Muscle layer of duodenum (tissue), 2 donors: ENCODE results near the gene FAM227B.
A peak's percentile ranks its signal among the peaks of the same experiment; 100 is the strongest.

Experiments used
- H3K27ac ChIP-seq: one replicate; pipeline ENCODE4 v1.7.0; 2013; ENCODE audit warnings: mild to moderate bottlenecking, low read length
- H3K27me3 ChIP-seq: one replicate; pipeline ENCODE4 v1.7.0; 2013; ENCODE audit warnings: low read depth, mild to moderate bottlenecking, control low read depth, low read length
- H3K36me3 ChIP-seq, 2 donors: one replicate each; pipeline ENCODE4 v1.7.0; 2013; ENCODE audit warnings: low read length in 2 of 2, control low read depth in 1 of 2, mild to moderate bottlenecking in 1 of 2; ENCODE audit not compliant: insufficient read depth in 2 of 2, control insufficient read depth in 1 of 2
- H3K4me1 ChIP-seq, 2 donors: one replicate each; pipeline ENCODE4 v1.7.0; 2013; ENCODE audit warnings: low read length in 2 of 2, mild to moderate bottlenecking in 2 of 2, control low read depth in 1 of 2, moderate library complexity in 1 of 2; ENCODE audit not compliant: insufficient read depth in 2 of 2, control insufficient read depth in 1 of 2
- H3K4me3 ChIP-seq, 2 donors: one replicate each; pipeline ENCODE4 v1.7.0; 2013; ENCODE audit warnings: low read length in 2 of 2, low read depth in 1 of 2, mild to moderate bottlenecking in 1 of 2
- H3K9me3 ChIP-seq, 2 donors: one replicate each; pipeline ENCODE4 v1.7.0; 2013; ENCODE audit warnings: low read length in 2 of 2, control low read depth in 1 of 2, mild to moderate bottlenecking in 1 of 2; ENCODE audit not compliant: control insufficient read depth in 1 of 2
- donor health status: healthy.

Gene FAM227B

GRCh38 chr15:49467746-49468480, 152.7 kb downstream of the FAM227B start:
- peaks cover 0 to 9% of the 10 kb centered on the region in 2 donors for H3K4me1 ChIP-seq
- H3K4me3 ChIP-seq, result peak overlapping the region in 1 of 2 donors; percentile 9
- H3K27ac ChIP-seq, result no peak overlapping the region
- no peaks in the 10 kb centered on the region for H3K36me3 ChIP-seq
- H3K9me3 ChIP-seq, result no peaks in the 10 kb centered on the region
- no peaks in the 10 kb centered on the region for H3K27me3 ChIP-seq

- H3K27me3 ChIP-seq, result no peaks in the 10 kb centered on the region
- H3K36me3 ChIP-seq, result no peaks in the 10 kb centered on the region
- peaks cover 0 to 9% of the 10 kb centered on the region in 2 donors for H3K4me1 ChIP-seq
- peak overlapping the region; percentile 3 for H3K27ac ChIP-seq
- H3K4me3 ChIP-seq, result no peak overlapping the region
- H3K9me3 ChIP-seq, result no peaks in the 10 kb centered on the region
Observed at GRCh38 chr15:49466119-49466518, 154.5 kb downstream of the FAM227B start.

DNA sequence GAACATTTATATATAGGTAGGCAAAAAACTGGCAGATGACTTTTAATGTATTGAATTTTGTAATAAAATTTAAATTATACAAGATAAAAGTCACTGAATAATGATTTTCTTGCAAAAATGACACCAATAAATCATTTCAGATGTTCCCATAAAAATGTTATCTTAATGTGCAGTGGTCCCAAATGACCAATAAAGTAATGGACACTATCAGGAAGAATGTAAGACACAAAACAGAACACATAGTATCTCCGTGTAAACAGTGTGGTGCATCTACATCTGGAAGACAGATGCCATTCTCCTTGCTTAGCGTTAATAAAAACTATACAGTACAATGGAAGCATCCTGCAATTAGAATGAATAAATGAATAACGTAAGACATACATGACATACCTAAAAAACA, 156.1 kb downstream of the FAM227B start:
- no peaks in the 10 kb centered on the region for H3K27me3 ChIP-seq
- peaks cover 0 to 12% of the 10 kb centered on the region in 2 donors for H3K4me1 ChIP-seq
- no peak overlapping the region for H3K27ac ChIP-seq
- H3K36me3 ChIP-seq, result no peaks in the 10 kb centered on the region
- no peak overlapping the region for H3K4me3 ChIP-seq
- no peaks in the 10 kb centered on the region for H3K9me3 ChIP-seq

DNA sequence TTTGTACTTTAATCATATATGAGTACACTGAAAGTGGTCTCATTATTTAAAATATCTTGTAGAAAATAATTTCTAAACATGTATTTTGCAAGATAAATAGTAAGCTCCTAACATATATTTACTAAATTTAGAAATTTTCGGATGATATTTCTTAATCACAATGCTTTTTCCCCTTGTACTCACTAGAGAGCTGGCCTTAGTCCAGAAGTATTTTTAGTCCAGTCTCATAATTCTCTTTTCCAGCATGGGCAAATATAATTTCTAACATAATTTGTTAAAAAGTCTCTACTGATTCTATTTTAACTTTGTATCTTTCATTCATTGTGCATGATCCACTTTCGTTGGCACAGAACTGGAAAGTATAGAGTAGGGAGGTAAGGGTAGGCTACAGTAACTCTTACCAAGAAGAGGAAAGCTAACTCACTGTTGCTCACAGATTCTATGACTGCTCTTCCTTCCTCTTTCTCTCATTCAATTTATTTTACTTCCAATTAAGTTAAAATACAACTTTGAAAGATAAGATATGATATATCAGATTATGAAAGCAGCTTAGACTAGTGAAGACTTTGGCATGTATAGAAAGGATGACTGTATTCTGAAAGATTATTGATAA, 158.3 kb downstream of the FAM227B start:
- no peak overlapping the region for H3K4me3 ChIP-seq
- no peaks in the 10 kb centered on the region for H3K27me3 ChIP-seq
- H3K4me1 ChIP-seq, result peaks cover 0 to 12% of the 10 kb centered on the region in 2 donors
- no peak overlapping the region for H3K27ac ChIP-seq
- no peaks in the 10 kb centered on the region for H3K36me3 ChIP-seq
- H3K9me3 ChIP-seq, result no peaks in the 10 kb centered on the region

- peaks cover 0 to 17% of the 10 kb centered on the region in 2 donors for H3K4me1 ChIP-seq
- H3K4me3 ChIP-seq, result no peak overlapping the region
- H3K36me3 ChIP-seq, result no peaks in the 10 kb centered on the region
- no peaks in the 10 kb centered on the region for H3K9me3 ChIP-seq
- H3K27ac ChIP-seq, result no peak overlapping the region
- no peaks in the 10 kb centered on the region for H3K27me3 ChIP-seq
Observed at GRCh38 chr15:49460411-49460941, 160.1 kb downstream of the FAM227B start.

GRCh38 chr15:49458145-49458544, 162.5 kb downstream of the FAM227B start:
- peak overlapping the region; percentile 46 for H3K27ac ChIP-seq

DNA sequence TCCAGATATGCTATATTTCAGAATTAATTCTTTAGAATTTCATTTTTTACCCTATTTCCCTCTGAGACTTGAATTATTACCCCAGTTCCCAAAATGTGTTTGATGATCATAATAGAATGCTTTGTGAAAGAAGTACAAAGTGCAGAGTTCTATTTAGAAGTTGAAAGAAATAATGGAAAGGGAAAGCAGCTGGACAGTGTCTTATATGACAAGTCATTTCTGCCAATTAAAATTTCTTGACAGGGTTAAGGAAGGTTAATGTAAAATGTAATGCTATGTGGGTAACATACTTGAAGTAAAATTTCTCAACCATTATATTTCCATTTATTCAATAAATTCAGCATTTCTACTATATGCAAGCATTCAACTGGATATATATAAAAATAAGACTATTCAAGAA, 164.5 kb downstream of the FAM227B start:
- H3K27me3 ChIP-seq, result no peaks in the 10 kb centered on the region
- no peaks in the 10 kb centered on the region for H3K9me3 ChIP-seq
- H3K4me3 ChIP-seq, result no peak overlapping the region
- peak overlapping the region; percentile 10 for H3K27ac ChIP-seq
- no peaks in the 10 kb centered on the region for H3K36me3 ChIP-seq
- H3K4me1 ChIP-seq, result peaks cover 0 to 11% of the 10 kb centered on the region in 2 donors

More at GRCh38 chr15:49458145-49458544, 162.5 kb downstream of the FAM227B start:
- peaks cover 0 to 15% of the 10 kb centered on the region in 2 donors for H3K4me1 ChIP-seq
- H3K9me3 ChIP-seq, result no peaks in the 10 kb centered on the region
- H3K27me3 ChIP-seq, result no peaks in the 10 kb centered on the region
- no peak overlapping the region for H3K4me3 ChIP-seq
- H3K36me3 ChIP-seq, result no peaks in the 10 kb centered on the region

DNA sequence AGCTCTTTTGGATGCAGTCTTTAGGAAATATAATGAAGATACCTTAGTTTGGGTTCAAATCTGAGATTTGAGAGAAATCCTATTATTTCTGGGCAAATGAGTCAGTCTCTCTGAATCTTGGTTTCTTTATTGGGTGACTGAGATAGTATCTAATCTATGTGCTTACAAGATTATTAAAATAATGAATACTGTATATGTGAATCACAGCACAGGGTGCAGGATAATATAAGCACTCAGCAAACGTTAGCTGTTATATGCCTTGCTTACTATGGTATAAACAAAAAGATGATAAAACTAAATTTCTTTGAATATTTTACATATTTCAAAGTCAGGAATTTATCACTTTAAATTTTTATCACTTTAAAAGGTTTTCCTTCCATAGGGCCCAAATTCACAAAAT, 168.0 kb downstream of the FAM227B start:
- Histone ChIP-seq H3K4me3 (no peak overlapping the region), H3K4me1 (peaks cover 0 to 13% of the 10 kb centered on the region in 2 donors), H3K27ac (no peak overlapping the region), H3K27me3 (no peaks in the 10 kb centered on the region), H3K9me3 (no peaks in the 10 kb centered on the region), H3K36me3 (no peaks in the 10 kb centered on the region)

DNA sequence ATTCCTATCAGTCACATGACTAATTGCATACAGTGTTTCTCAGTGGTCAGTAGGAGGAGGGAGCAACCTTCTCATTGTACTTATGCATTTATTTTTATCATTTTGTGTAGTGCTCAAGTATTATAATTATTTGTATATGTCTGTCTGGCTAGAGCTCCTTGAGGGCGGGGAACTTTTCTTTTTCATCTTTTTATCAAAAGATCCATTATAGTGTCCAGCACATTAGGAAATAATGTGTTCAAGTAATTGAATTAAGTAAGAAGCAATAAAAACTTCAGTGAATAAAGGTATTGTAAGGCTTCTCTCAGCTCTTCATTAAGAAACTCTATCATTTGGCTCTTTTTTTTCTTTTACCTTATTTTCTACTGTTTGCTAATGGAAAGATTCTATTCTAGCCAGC, 178.8 kb downstream of the FAM227B start:
- no peaks in the 10 kb centered on the region for H3K27me3 ChIP-seq
- H3K27ac ChIP-seq, result no peak overlapping the region
- H3K4me1 ChIP-seq, result peaks cover 11 to 15% of the 10 kb centered on the region in 2 donors
- no peak overlapping the region for H3K4me3 ChIP-seq
- no peaks in the 10 kb centered on the region for H3K9me3 ChIP-seq
- peaks cover 0 to 5% of the 10 kb centered on the region in 2 donors for H3K36me3 ChIP-seq

GRCh38 chr15:49441356-49441755, 179.3 kb downstream of the FAM227B start:
- Histone ChIP-seq H3K36me3 (peaks cover 0 to 5% of the 10 kb centered on the region in 2 donors), H3K4me1 (peaks cover 11 to 15% of the 10 kb centered on the region in 2 donors), H3K9me3 (no peaks in the 10 kb centered on the region), H3K27me3 (no peaks in the 10 kb centered on the region), H3K27ac (peak overlapping the region; percentile 15), H3K4me3 (no peak overlapping the region)

GRCh38 chr15:49439678-49440395, 180.8 kb downstream of the FAM227B start:
- Histone ChIP-seq H3K9me3 (no peaks in the 10 kb centered on the region), H3K27me3 (no peaks in the 10 kb centered on the region), H3K4me3 (no peak overlapping the region), H3K36me3 (peaks cover 0 to 5% of the 10 kb centered on the region in 2 donors), H3K27ac (no peak overlapping the region), H3K4me1 (peaks cover 11 to 21% of the 10 kb centered on the region in 2 donors)
